Parathyroid adenoma (tissue), 2 donors: ENCODE measurements around the gene HSPA6.
"Not testable (repeated sequence)": the region's sequence is repeated elsewhere in the genome, so short reads cannot be mapped to it uniquely, and the experiment has no call there.

Source experiments
- H2AFZ ChIP-seq: fragments of 300-600 bp; sonication (generic); one replicate; pipeline ENCODE4 v1.7.0; 2017; ENCODE audit warnings: antibody characterized with exemption, mild to moderate bottlenecking
- H3K27ac ChIP-seq: fragments of 300-600 bp; sonication (generic); one replicate; pipeline ENCODE4 v1.7.0; 2017
- H3K27me3 ChIP-seq: fragments of 300-600 bp; sonication (generic); one replicate; pipeline ENCODE4 v1.7.0; 2017; ENCODE audit warnings: low read length; ENCODE audit not compliant: control insufficient read depth, insufficient read depth
- H3K36me3 ChIP-seq: fragments of 300-600 bp; sonication (generic); one replicate; pipeline ENCODE4 v1.7.0; 2017; ENCODE audit warnings: low read length; ENCODE audit not compliant: control insufficient read depth, insufficient read depth
- H3K4me1 ChIP-seq: fragments of 300-600 bp; sonication (generic); one replicate; pipeline ENCODE4 v1.7.0; 2017; ENCODE audit warnings: control low read depth
- H3K4me2 ChIP-seq: fragments of 300-600 bp; sonication (generic); one replicate; pipeline ENCODE4 v1.7.0; 2017; ENCODE audit warnings: low read length
- H3K4me3 ChIP-seq: fragments of 300-600 bp; sonication (generic); one replicate; pipeline ENCODE4 v1.7.0; 2017; ENCODE audit warnings: low read depth, low read length
- H3K79me2 ChIP-seq: fragments of 300-600 bp; sonication (generic); one replicate; pipeline ENCODE4 v1.7.0; 2017; ENCODE audit warnings: control low read depth
- H3K9ac ChIP-seq: fragments of 300-600 bp; sonication (generic); one replicate; pipeline ENCODE4 v1.7.0; 2017; ENCODE audit warnings: mild to moderate bottlenecking
- H3K9me3 ChIP-seq: fragments of 300-600 bp; sonication (generic); one replicate; pipeline ENCODE4 v1.7.0; 2017; ENCODE audit warnings: low read length; ENCODE audit not compliant: control insufficient read depth
- donor health status: primary hyperparathyroidism.

HSPA6 gene

GRCh38 chr1:161538925-161539479 lies 14.7 kb downstream of the HSPA6 start:
- H3K4me1 ChIP-seq, H3K27ac ChIP-seq, H3K36me3 ChIP-seq, H3K9me3 ChIP-seq, H3K9ac ChIP-seq, H2AFZ ChIP-seq, H3K27me3 ChIP-seq, H3K79me2 ChIP-seq, H3K4me3 ChIP-seq, H3K4me2 ChIP-seq: not testable (repeated sequence)

GRCh38 chr1:161539731-161540569 lies 15.6 kb downstream of the HSPA6 start:
- not testable (repeated sequence) for H3K9me3 ChIP-seq, H3K36me3 ChIP-seq, H3K9ac ChIP-seq, H3K4me1 ChIP-seq, H3K27me3 ChIP-seq, H3K79me2 ChIP-seq, H3K27ac ChIP-seq
- Histone ChIP-seq H3K4me3 (peak overlapping the region; percentile 36), H2AFZ (peak overlapping the region; percentile 56), H3K4me2 (peak overlapping the region; percentile 79)

- H3K36me3 ChIP-seq, H3K27ac ChIP-seq, H3K4me3 ChIP-seq, H2AFZ ChIP-seq, H3K9me3 ChIP-seq, H3K9ac ChIP-seq, H3K4me2 ChIP-seq, H3K4me1 ChIP-seq, H3K27me3 ChIP-seq, H3K79me2 ChIP-seq: not testable (repeated sequence)
Observed at GRCh38 chr1:161540570-161540960, 16.2 kb downstream of the HSPA6 start.

- H3K4me3 ChIP-seq, H3K79me2 ChIP-seq, H3K27me3 ChIP-seq, H3K9me3 ChIP-seq, H2AFZ ChIP-seq, H3K9ac ChIP-seq, H3K4me1 ChIP-seq, H3K27ac ChIP-seq, H3K36me3 ChIP-seq, H3K4me2 ChIP-seq: not testable (repeated sequence)
Observed at GRCh38 chr1:161542091-161542559, 17.8 kb downstream of the HSPA6 start.

GRCh38 chr1:161543125-161543524 lies 18.8 kb downstream of the HSPA6 start:
- not testable (repeated sequence) for H3K36me3 ChIP-seq, H3K27ac ChIP-seq, H3K27me3 ChIP-seq, H3K4me2 ChIP-seq, H3K79me2 ChIP-seq, H3K9me3 ChIP-seq, H2AFZ ChIP-seq, H3K4me3 ChIP-seq, H3K4me1 ChIP-seq, H3K9ac ChIP-seq

GRCh38 chr1:161545005-161545731 lies 20.8 kb downstream of the HSPA6 start:
- H3K79me2 ChIP-seq, H3K4me3 ChIP-seq, H3K36me3 ChIP-seq, H3K27me3 ChIP-seq, H3K4me1 ChIP-seq, H3K4me2 ChIP-seq, H3K27ac ChIP-seq, H3K9ac ChIP-seq, H2AFZ ChIP-seq, H3K9me3 ChIP-seq: not testable (repeated sequence)

GRCh38 chr1:161547995-161548741 lies 23.8 kb downstream of the HSPA6 start:
- not testable (repeated sequence) for H3K9me3 ChIP-seq, H2AFZ ChIP-seq, H3K27me3 ChIP-seq, H3K9ac ChIP-seq, H3K4me2 ChIP-seq, H3K4me1 ChIP-seq, H3K4me3 ChIP-seq, H3K27ac ChIP-seq, H3K79me2 ChIP-seq, H3K36me3 ChIP-seq

- not testable (repeated sequence) for H3K9me3 ChIP-seq, H3K4me1 ChIP-seq, H3K27me3 ChIP-seq, H3K79me2 ChIP-seq, H3K4me3 ChIP-seq, H3K36me3 ChIP-seq, H3K27ac ChIP-seq, H3K9ac ChIP-seq, H3K4me2 ChIP-seq, H2AFZ ChIP-seq
Observed at GRCh38 chr1:161548749-161549406, 24.5 kb downstream of the HSPA6 start.
